ENCODE data around the gene CENPS.
"Not testable (repeated sequence)": the region's sequence is repeated elsewhere in the genome, so short reads cannot be mapped to it uniquely, and the experiment has no call there.

CENPS gene

GRCh38 chr1:10424651-10425050 is 5.6 kb upstream of the CENPS start:
- TF ChIP-seq POLR2A (IDR thresholded peaks at IDR 0.05; ENCODE audit: extremely low read depth, insufficient read length): no peak
- TF ChIP-seq CTCF (IDR thresholded peaks at IDR 0.05; ENCODE audit: low read depth, low read length): no peak
- TF ChIP-seq MAX (IDR thresholded peaks at IDR 0.05; ENCODE audit: low read depth, low read length): no peak
- TF ChIP-seq MYC (IDR thresholded peaks at IDR 0.05; ENCODE audit: low read depth, low read length): no peak

GRCh38 chr1:10425826-10426534 is 4.3 kb upstream of the CENPS start:
- DNase-seq (ENCODE audit: low read depth); H3K4me3 ChIP-seq (ENCODE audit: low read depth, low read length): not testable (repeated sequence)

More at GRCh38 chr1:10424651-10425050, 5.6 kb upstream of the CENPS start:
- no peak overlapping the region for H3K4me3 ChIP-seq (ENCODE audit: low read depth, low read length)
- DNase-seq (ENCODE audit: low read depth): no peak

GRCh38 chr1:10426535-10426848 is 3.7 kb upstream of the CENPS start:
- not testable (repeated sequence) for DNase-seq (ENCODE audit: low read depth); H3K4me3 ChIP-seq (ENCODE audit: low read depth, low read length)

- H3K4me3 ChIP-seq (ENCODE audit: low read depth, low read length): no peak overlapping the region
- DNase-seq (ENCODE audit: low read depth): no peak
- TF ChIP-seq CTCF (IDR thresholded peaks at IDR 0.05; ENCODE audit: low read depth, low read length): no peak
- TF ChIP-seq MAX (IDR thresholded peaks at IDR 0.05; ENCODE audit: low read depth, low read length): no peak
- TF ChIP-seq MYC (IDR thresholded peaks at IDR 0.05; ENCODE audit: low read depth, low read length): no peak
- TF ChIP-seq POLR2A (IDR thresholded peaks at IDR 0.05; ENCODE audit: extremely low read depth, insufficient read length): no peak
Observed at GRCh38 chr1:10428984-10429383, 1.2 kb upstream of the CENPS start.

- no peak for DNase-seq (ENCODE audit: low read depth)
- TF ChIP-seq MAX (IDR thresholded peaks at IDR 0.05; ENCODE audit: low read depth, low read length) (no peak), POLR2A (IDR thresholded peaks at IDR 0.05; ENCODE audit: extremely low read depth, insufficient read length) (no peak), CTCF (IDR thresholded peaks at IDR 0.05; ENCODE audit: low read depth, low read length) (no peak), MYC (IDR thresholded peaks at IDR 0.05; ENCODE audit: low read depth, low read length) (no peak)
- peak overlapping the region; percentile 68 for H3K4me3 ChIP-seq (ENCODE audit: low read depth, low read length)
Observed at GRCh38 chr1:10429868-10430215, 391 bp upstream of the CENPS start.

- peak overlapping the region; percentile 84 for H3K4me3 ChIP-seq (ENCODE audit: low read depth, low read length)
- DNase-seq (ENCODE audit: low read depth): peak; percentile 60
- TF ChIP-seq CTCF (IDR thresholded peaks at IDR 0.05; ENCODE audit: low read depth, low read length) (no peak), MYC (IDR thresholded peaks at IDR 0.05; ENCODE audit: low read depth, low read length) (no peak), MAX (IDR thresholded peaks at IDR 0.05; ENCODE audit: low read depth, low read length) (no peak), POLR2A (IDR thresholded peaks at IDR 0.05; ENCODE audit: extremely low read depth, insufficient read length) (no peak)
Observed at GRCh38 chr1:10431070-10431730, 967 bp downstream of the CENPS start.

Data from NB4 (cell line).